HepG2 (cell line): Measurements from ENCODE around the gene ABL2. TPM values are rescaled to one million over a fixed set of nuclear protein-coding genes. Genes with fewer than 3 reads are reported as not detected.
A peak's percentile ranks its signal among the peaks of the same experiment; 100 is the strongest.

Experiments used
- ARID3A ChIP-seq: IDR thresholded peaks from 2 replicates; pipeline ENCODE4 v1.6.1; 2012; ENCODE audit warnings: low read depth, low read length, improper control_type of control experiment
- CEBPB ChIP-seq: IDR thresholded peaks from 2 replicates; pipeline ENCODE4 v1.6.1; 2011; ENCODE audit warnings: low read depth, low read length, improper control_type of control experiment, borderline replicate concordance
- E2F1 ChIP-seq: sonication (generic); formaldehyde crosslinking; IDR thresholded peaks from 2 replicates; pipeline ENCODE4 v1.5.0; 2020; ENCODE audit warnings: missing genetic modification reagents
- E2F5 ChIP-seq: sonication (generic); formaldehyde crosslinking; conservative IDR thresholded peaks from 2 replicates; pipeline ENCODE4 v1.4.0; 2020; ENCODE audit warnings: missing genetic modification reagents
- EHMT2 ChIP-seq: fragments of 200-600 bp; sonication (generic); IDR thresholded peaks from 2 replicates; pipeline ENCODE4 v1.7.0; 2017; ENCODE audit warnings: antibody characterized with exemption, low read depth, low read length, borderline replicate concordance
- IRF1 ChIP-seq: sonication (generic); formaldehyde crosslinking; IDR thresholded peaks from 2 replicates; pipeline ENCODE4 v1.4.0; 2020; ENCODE audit warnings: low read depth, mild to moderate bottlenecking, missing genetic modification reagents
- JDP2 ChIP-seq: sonication (generic); formaldehyde crosslinking; IDR thresholded peaks from 2 replicates; pipeline ENCODE4 v1.8.1; 2022; ENCODE audit warnings: missing genetic modification reagents, borderline replicate concordance
- KLF16 ChIP-seq, 2 experiments: sonication (generic) in 1 of 2; formaldehyde crosslinking in 1 of 2; IDR thresholded peaks; 2 replicates each; pipeline versions ENCODE4 v1.6.1 to v1.8.0; 2016 to 2023; ENCODE audit warnings: missing genetic modification reagents in 2 of 2, missing compliant biosample characterization in 1 of 2
- RBM39 ChIP-seq: fragments of 200-400 bp; formaldehyde crosslinking; IDR thresholded peaks from one replicate; pipeline ENCODE4 v1.6.1; 2018; ENCODE audit warnings: antibody characterized with exemption, mild to moderate bottlenecking, low read depth, low read length; ENCODE audit not compliant: poor library complexity, severe bottlenecking
- RNF2 ChIP-seq: fragments of 450-650 bp; conservative IDR thresholded peaks from 2 replicates; pipeline ENCODE4 v1.6.1; 2016; ENCODE audit warnings: low read depth
- THAP9 ChIP-seq: sonication (generic); formaldehyde crosslinking; IDR thresholded peaks from 2 replicates; pipeline ENCODE4; 2020; ENCODE audit warnings: missing genetic modification reagents, mild to moderate bottlenecking, borderline replicate concordance
- WIZ ChIP-seq: sonication (generic); formaldehyde crosslinking; IDR thresholded peaks from 2 replicates; pipeline ENCODE4 v1.5.1; 2020; ENCODE audit warnings: mild to moderate bottlenecking, missing genetic modification reagents
- ZNF430 ChIP-seq: sonication (generic); formaldehyde crosslinking; IDR thresholded peaks from 2 replicates; pipeline ENCODE4 v1.9.0; 2021; ENCODE audit warnings: mild to moderate bottlenecking, missing genetic modification reagents
- ZNF512B ChIP-seq: sonication (generic); formaldehyde crosslinking; IDR thresholded peaks from 2 replicates; pipeline ENCODE4 v1.5.1; 2020; ENCODE audit warnings: missing genetic modification reagents, mild to moderate bottlenecking, borderline replicate concordance
- ZNF552 ChIP-seq: sonication (generic); formaldehyde crosslinking; IDR thresholded peaks from 2 replicates; pipeline ENCODE4 v1.9.0; 2022; ENCODE audit warnings: missing genetic modification reagents, mild to moderate bottlenecking, borderline replicate concordance
- ZNF598 ChIP-seq: sonication (generic); formaldehyde crosslinking; IDR thresholded peaks from 2 replicates; pipeline ENCODE4 v1.5.1; 2020; ENCODE audit warnings: mild to moderate bottlenecking, missing genetic modification reagents, borderline replicate concordance
- ZNF782 ChIP-seq: sonication (generic); formaldehyde crosslinking; IDR thresholded peaks from 2 replicates; pipeline ENCODE4 v1.4.0; 2020; ENCODE audit warnings: missing genetic modification reagents, mild to moderate bottlenecking, borderline replicate concordance
- polyA plus RNA-seq, 8 experiments: library from polyadenylated mRNA; depleted of rRNA in 3 of 8; stranded (reverse) in 7 of 8; unstranded in 1 of 8; fragments of >200 nt; fragmentation: Illumina TruSeq in 4 of 8; extraction: Trizol in 4 of 8; gene quantifications; 2 replicates each; pipeline versions ENCODE4 v1.2.1 to v1.2.3, GENCODE V29; 2011 to 2016; ENCODE audit warnings: low read depth in 4 of 8, missing spikeins in 1 of 8, mixed read lengths in 1 of 8; ENCODE audit not compliant: insufficient read depth in 1 of 8
- total RNA-seq, 5 experiments: library from RNA; depleted of rRNA; stranded (reverse); fragments of >200 nt; fragmentation: Illumina TruSeq; extraction: Trizol; gene quantifications; 2 replicates each; pipeline ENCODE4 v1.2.3, GENCODE V29; 2016; ENCODE audit warnings: low read depth in 1 of 5

ABL2 gene
- total and polyA plus RNA-seq, 2 of the 13 experiments (the other 11 are each of a cell fraction or from before 2014, with no cell fraction given): 5.8 to 6.0 TPM

- TF ChIP-seq THAP9 (no peak), ZNF512B (CRISPR knock-in tag) (no peak), KLF16 (CRISPR knock-in tag; IDR thresholded peaks at IDR 0.05) (peak in 1 of 2 experiments; percentile 81; a peak in 2 of 4 replicates), ZNF782 (CRISPR knock-in tag) (no peak), E2F5 (CRISPR knock-in tag) (no peak), JDP2 (CRISPR knock-in tag) (no peak), E2F1 (CRISPR knock-in tag) (0 out of 2 replicates have a peak, but pooled peaks have one; percentile 52), IRF1 (CRISPR knock-in tag) (no peak), RBM39 (no peak), WIZ (CRISPR knock-in tag) (no peak), CEBPB (peak; percentile 67; the same call in 1 of the 2 replicates), EHMT2 (peak; percentile 57; the same call in 1 of the 2 replicates), RNF2 (no peak), ZNF552 (CRISPR knock-in tag) (no peak), ZNF430 (no peak), ZNF598 (CRISPR knock-in tag) (no peak), ARID3A (peak; percentile 97)
These were observed 77.4 kb downstream of the ABL2 start (continued) for GRCh38 chr1:179151908-179152682.
